GM18907 (cell line): ENCODE measurements around the gene RTN3.
A peak's percentile ranks its signal among the peaks of the same experiment; 100 is the strongest.
"Not testable (repeated sequence)": the region's sequence is repeated elsewhere in the genome, so short reads cannot be mapped to it uniquely, and the experiment has no call there.

ENCODE experiments used
- ATAC-seq: cut with Tn5 transposase; IDR thresholded peaks from one replicate; pipeline ENCODE4 v1.9.1; 2021; ENCODE audit warnings: mild to moderate bottlenecking, moderate library complexity; ENCODE audit not compliant: unreplicated experiment

Gene RTN3

DNA sequence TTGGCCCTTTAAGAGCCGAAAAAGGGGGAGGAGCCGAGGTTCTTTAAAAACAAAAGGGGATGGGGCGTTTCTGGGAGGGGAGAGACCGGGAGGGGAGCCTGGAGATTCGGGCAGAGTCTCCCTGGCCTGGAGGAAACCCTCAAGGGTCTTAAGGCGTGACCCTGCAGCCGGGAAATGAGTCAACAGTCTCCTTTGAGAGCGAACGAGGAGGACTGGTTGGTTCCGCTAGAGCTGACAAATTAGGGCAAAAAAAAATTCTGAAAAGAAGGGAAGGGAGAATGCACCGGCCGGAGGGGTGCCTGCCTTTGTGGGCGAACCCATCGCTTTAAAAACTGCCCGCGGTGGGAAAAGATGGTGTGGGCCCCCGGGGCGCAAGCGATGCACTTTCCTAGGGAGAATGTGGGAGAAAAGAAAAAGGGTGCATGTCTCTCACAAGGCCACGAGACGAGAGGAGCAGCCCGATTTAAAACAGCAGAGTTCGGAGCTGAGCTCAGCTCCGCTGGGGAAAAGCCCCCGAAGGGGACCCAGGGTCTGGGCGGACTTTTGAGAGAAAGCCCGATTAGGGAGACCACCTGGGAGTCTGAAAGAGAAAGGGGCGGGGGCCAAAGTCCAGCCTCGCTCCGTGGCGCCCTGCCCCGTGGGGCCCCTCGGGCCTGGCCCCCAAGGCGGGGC is 86.4 kb downstream of the RTN3 start:
- ATAC-seq: peak; percentile 7

- ATAC-seq: peak; percentile 53
These were observed 87.1 kb downstream of the RTN3 start, which contains the start of gene ZFTA for GRCh38 chr11:63768237-63769041. TSS of gene ZFTA (minus strand) at chr11:63768775. CDS start at chr11:63768622, 153 bp downstream.

GRCh38 chr11:63769042-63769713 is 87.9 kb downstream of the RTN3 start:
- ATAC-seq: peak; percentile 37

- ATAC-seq: no peak
These were observed 88.6 kb downstream of the RTN3 start for GRCh38 chr11:63769714-63770455.

DNA sequence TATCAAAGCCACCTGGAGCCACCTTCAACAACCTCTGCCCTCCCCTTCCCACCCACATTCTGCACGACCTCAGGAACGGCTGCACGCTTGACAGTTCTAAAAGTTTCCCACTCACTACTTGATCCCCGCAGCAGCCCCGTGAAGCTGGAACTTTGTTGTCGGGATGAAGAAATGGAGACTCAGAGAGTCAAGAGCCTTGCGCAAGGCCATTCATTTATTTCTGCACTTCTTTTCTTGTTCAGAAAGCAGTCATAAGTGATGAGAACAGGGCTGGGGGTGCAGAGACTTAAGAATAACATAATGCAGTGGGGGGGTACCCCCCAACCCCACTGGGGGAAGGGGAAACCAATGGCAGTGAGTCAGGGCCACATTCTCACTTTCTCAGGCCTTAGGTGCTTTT is 89.5 kb downstream of the RTN3 start:
- ATAC-seq: no peak

GRCh38 chr11:63771741-63772318 is 90.5 kb downstream of the RTN3 start:
- not testable (repeated sequence) for ATAC-seq

DNA sequence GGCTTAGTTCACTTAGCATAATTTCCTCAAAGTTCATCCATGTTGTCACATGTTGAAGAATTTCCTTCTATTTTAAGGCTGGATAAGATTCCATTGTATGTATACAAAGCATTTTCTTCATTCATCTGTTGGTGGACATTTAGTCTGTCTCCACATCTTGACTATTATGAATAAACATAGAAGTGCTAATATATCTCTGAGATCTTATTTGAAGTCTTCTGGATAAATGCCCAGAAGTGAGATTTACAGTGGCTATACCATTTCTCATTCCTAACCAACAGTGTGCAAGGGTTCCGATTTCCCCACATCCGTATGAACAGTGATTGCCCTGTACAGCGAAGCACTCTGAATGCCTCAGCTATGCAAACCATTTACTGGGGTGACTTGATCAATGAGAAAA is 93.9 kb downstream of the RTN3 start:
- no peak for ATAC-seq

GRCh38 chr11:63779039-63779438 is 97.7 kb downstream of the RTN3 start:
- ATAC-seq: no peak

GRCh38 chr11:63782749-63783148 is 101.4 kb downstream of the RTN3 start:
- ATAC-seq: no peak

DNA sequence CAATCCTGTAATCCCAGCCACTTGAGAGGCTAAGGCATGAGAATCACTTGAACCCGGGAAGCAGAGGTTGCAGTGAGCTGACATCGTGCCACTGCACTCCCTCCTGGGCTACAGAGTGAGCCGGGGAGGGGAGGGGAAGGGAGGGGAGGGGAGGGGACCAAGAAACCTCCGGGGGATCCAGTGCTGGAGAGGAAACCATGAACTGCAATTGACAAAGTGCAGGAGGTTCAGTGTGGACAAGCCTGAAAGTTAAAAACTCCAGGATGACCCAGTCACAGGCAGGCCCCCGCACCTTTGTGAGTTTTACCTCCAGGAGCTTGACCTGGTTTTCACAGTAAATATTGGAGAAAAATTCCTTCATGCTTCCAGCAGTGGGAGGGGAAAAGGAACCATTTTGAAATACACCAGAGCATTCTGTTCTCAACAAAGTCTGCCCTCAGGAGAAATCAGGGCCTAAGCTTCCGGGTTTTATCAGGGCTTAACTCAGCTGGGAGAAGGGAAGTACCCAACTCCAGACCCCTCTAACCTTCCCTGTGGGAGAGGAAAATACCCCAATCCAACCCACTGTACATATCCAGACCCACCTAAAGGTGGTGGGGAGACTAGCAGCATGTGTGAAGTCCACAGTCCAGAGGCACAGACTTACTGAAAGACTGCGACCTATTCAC is 102.8 kb downstream of the RTN3 start:
- no peak for ATAC-seq

GRCh38 chr11:63785823-63786222 is 104.5 kb downstream of the RTN3 start:
- ATAC-seq: no peak

DNA sequence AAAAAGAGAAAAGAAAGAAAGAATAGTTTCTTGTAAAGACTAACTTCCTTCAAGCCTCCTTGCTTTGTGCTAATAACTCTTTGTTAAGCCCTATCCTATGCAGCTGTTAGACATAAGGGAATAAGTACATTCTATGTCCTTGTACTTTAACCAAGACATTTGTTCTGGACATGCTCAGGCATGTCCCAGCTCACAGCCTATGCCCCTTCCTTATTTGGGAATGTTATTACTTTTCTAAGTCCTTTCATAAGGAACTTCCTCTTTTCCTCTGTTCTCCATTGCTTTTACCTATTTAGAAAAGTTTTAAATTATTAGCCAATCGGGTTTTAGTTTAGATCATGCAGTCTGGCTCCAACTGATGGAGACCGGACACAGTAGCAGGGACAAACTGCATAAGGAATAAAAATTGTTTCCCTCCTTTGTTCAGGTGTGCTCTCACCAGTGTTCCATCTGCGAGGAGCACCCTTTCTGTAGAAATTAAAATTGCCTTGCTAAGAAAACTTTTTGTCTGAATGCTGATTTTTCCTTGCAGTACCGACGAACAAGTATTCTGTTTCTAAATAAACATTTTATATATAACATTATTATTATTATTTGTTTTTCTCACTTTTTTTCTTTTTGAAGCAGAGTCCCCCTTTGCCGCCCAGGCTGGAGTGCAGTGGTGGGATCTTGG is 110.3 kb downstream of the RTN3 start:
- ATAC-seq: no peak

GRCh38 chr11:63793161-63793560 is 111.9 kb downstream of the RTN3 start:
- ATAC-seq: no peak

GRCh38 chr11:63795066-63795465 is 113.8 kb downstream of the RTN3 start:
- ATAC-seq: no peak

GRCh38 chr11:63800921-63801320 is 119.6 kb downstream of the RTN3 start:
- no peak for ATAC-seq

DNA sequence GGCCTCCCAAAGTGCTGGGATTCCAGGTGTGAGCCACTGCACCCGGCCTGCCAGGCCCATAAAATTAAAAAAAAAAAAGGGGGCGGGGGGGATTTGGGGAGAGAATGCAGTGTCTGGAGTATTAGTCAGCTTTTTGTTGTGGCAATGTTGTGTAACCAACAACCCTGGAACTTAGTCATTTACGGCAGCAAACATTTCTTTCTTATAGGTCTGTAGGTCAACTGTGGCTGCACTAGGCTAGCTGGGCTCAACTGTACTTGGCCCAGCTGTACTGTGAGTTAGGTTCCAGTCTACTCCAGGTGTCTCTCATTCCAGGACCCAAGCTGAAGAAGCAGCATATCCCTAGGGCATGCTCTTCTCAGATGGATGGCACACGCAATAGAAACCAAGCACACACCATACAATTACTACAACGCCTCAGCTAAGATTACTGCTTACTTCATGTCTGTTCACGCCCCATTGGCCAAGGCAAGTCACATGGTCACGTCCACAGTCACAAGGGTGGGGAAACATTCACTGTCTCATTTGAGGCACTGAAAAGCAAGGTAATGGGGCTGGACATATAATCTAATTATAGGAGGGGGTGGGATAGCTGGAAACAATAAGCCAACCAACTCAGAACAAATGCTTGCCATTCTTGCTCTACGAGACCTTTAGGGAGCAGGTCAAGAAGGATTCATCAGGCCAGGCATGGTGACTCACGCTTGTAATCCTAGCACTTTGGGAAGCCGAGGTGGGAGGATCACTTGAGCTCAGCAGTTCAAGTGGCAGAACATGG is 121.5 kb downstream of the RTN3 start:
- no peak for ATAC-seq

DNA sequence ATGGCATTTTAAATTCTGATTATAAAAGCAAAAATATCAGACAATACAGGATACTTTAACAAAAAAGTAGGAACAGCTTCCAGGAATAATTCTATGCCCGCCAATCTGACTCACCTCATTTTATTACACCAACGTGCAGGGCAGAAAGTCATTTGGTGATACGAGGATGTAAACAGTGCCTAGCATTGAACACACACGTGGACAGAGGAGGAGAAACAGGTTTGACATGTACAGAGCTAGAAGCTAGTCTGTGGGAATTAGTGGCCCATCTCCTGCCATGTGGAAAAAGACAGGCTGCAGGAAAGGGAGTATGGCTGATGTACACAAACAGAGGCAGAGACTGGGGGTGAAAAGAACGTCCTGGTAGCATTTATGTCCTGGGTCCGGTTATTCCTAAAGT is 123.0 kb downstream of the RTN3 start:
- ATAC-seq: no peak

DNA sequence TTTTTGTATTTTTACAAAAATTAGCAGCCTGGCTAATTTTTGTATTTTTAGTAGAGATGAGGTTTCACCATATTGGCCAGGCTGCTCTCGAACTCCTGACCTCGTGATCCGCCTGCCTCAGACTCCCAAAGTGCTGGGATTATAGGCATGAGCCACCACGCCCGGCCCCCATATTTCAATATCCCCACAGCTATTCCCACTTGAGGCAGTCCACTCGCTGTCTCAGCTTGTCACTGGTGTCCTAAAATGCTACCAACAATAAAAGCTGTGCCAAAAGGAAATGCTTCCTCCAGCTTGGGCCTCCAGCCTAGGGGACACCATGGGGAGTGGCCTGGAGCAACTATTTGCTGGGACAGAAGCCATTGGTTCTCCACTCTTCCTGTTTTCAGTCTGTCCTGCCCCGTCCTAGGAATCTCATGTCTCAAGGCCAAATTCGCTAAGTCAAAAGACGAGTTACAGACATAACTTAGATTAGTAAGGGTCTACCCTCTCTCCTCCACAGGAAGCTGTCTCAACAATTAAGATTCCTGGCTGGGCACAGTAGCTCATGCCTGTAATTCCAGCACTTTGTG is 124.6 kb downstream of the RTN3 start:
- ATAC-seq: no peak
